Mucosa of descending colon (tissue), 3 donors: ENCODE results near the gene TAMALIN. TPM values are rescaled to one million over a fixed set of nuclear protein-coding genes. Genes with fewer than 3 reads are reported as not detected.

Experiments
- ATAC-seq: fragments of 200-7000 bp; cut with Tn5 transposase; one replicate; pipeline ENCODE4 v1.9.1; 2020; ENCODE audit warnings: mild to moderate bottlenecking, moderate library complexity
- DNase-seq, 3 donors: peaks; one replicate each; pipeline ENCODE4 v3.0.0-alpha.2; 2020
- H3K36me3 ChIP-seq: fragments of 200-600 bp; one replicate; pipeline ENCODE4 v1.8.0; 2021; ENCODE audit warnings: low read depth, mild to moderate bottlenecking
- H3K4me1 ChIP-seq: fragments of 200-600 bp; one replicate; pipeline ENCODE4 v1.8.0; 2021; ENCODE audit warnings: low read depth, mild to moderate bottlenecking
- H3K4me3 ChIP-seq: fragments of 200-600 bp; one replicate; pipeline ENCODE4 v1.8.0; 2021; ENCODE audit warnings: mild to moderate bottlenecking
- H3K9me3 ChIP-seq: fragments of 200-600 bp; one replicate; pipeline ENCODE4 v1.8.0; 2021; ENCODE audit warnings: mild to moderate bottlenecking
- CTCF ChIP-seq: fragments of 200-600 bp; IDR thresholded peaks from one replicate; pipeline ENCODE4 v1.8.0; 2022; ENCODE audit warnings: antibody characterized with exemption, mild to moderate bottlenecking
- intact Hi-C, 2 donors: fragments of 100-400 bp; cut with DNase I in 1 of 2; cut with micrococcal nuclease in 1 of 2; formaldehyde crosslinking; loops; one replicate each; pipeline versions ENCODE4 v1.11.0 to v1.11.1; 2022; cut with DNase I, micrococcal nuclease
- total RNA-seq, 3 donors: library from RNA; stranded (reverse); fragmentation: NEBNext Ultra II Directional in 2 of 3; extraction: Animal tissue kit (Norgen Biotek cat#: 25700) in 2 of 3; gene quantifications; one replicate each; pipeline versions ENCODE4 v1.2.1 to v1.2.4, GENCODE V29; 2021 to 2023
- donor health status: DM: no; HTN: no; CAD: no; lungs with moderate emphysema.
- donor health status: DM: no; HTN: no; CAD: no.
- donor health status: DM: no; HTN: yes; CAD: no.

TAMALIN gene
- total RNA-seq, 3 donors from 2014 or later: 9.4 to 19.6 (median 13.8) TPM

DNA sequence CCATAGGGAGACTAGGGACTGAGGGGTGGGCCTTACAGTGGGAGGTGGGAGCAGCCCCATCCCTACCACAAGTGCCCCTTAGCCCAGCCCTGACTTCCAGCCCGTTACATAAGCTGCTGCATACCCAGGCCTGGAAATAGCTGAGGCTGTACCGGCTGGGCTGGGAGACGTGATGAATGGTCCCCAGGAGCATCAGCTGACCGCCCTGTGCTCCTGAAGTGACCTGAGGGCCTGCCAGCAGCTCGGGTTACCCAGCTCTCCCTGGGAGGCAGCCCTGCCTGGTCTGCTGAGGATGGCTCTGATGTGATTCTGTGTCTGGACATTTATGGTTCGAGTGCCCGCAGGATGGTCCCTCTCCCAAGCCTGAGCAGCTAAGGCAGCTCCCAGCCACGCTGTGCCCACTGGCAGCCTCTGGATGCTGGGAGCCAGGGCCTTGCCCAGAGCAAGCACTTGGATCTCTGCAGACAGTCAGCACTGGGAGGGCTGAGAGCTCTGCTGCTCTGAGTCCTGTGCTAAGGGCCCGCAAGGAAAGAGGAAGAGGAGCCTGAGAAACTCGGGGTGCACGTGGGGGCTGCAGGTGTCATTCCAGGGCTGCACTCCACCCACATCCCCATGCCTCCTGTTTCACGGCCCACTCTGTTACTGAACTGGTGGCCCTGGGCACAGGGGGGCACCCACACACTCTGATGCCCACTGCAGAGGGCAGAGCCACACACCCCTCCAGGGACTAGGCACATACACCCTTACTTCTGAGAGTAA, 20.5 kb downstream of the TAMALIN start:
- no peak overlapping the region for H3K4me3 ChIP-seq
- no peaks in the 10 kb centered on the region for H3K36me3 ChIP-seq
- ATAC-seq (no peak), DNase-seq (no peak)
- no peaks in the 10 kb centered on the region for H3K9me3 ChIP-seq
- H3K4me1 ChIP-seq: peaks cover 23% of the 10 kb centered on the region
- TF ChIP-seq CTCF: no peak
- intact Hi-C loops: loop anchor here (5.0 kb wide), 1 partner anchor 55 kb away; no protein-coding TSS in a partner anchor

- intact Hi-C loops: loop anchor here (5.0 kb wide), 1 partner anchor 53 kb away; no protein-coding TSS in a partner anchor
- Histone ChIP-seq H3K4me3 (no peak overlapping the region), H3K9me3 (no peaks in the 10 kb centered on the region), H3K36me3 (no peaks in the 10 kb centered on the region), H3K4me1 (peaks cover 26% of the 10 kb centered on the region)
- ATAC-seq (no peak), DNase-seq (no peak)
- TF ChIP-seq CTCF: no peak
These were observed 22.9 kb downstream of the TAMALIN start for GRCh38 chr12:52029685-52030084.

DNA sequence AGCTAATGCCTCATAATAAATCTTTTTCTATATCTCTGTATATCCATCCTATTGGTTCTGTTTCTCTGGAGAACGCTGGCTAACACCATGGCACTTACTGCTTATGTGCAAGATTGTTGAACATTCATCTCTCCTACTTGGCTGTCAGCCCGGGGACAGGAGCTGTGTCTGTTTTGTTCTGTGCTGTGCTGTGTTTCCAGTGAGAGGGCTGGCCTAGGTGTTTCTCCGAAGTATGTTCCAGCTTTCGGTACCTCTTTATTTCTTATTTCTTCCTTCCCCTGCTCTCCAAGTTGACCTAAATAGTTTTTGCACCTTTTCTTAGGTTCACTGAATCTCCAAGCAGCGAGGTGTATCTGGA, 25.7 kb downstream of the TAMALIN start:
- H3K4me1 ChIP-seq: peaks cover 20% of the 10 kb centered on the region
- ATAC-seq: peak; percentile 37
- H3K9me3 ChIP-seq: no peaks in the 10 kb centered on the region
- peak in 1 of 3 donors; percentile 81 for DNase-seq
- H3K4me3 ChIP-seq: no peak overlapping the region
- TF ChIP-seq CTCF: no peak
- intact Hi-C loops: no loop called here
- no peaks in the 10 kb centered on the region for H3K36me3 ChIP-seq

- H3K36me3 ChIP-seq: no peaks in the 10 kb centered on the region
- H3K4me3 ChIP-seq: no peak overlapping the region
- H3K9me3 ChIP-seq: no peaks in the 10 kb centered on the region
- DNase-seq: peak; percentile 97 to 99 (median 97)
- peaks cover 23% of the 10 kb centered on the region for H3K4me1 ChIP-seq
- intact Hi-C loops: no loop called here
- peak; percentile 94 for ATAC-seq
- no peak for TF ChIP-seq CTCF
These were observed 26.2 kb downstream of the TAMALIN start for GRCh38 chr12:52032804-52033445.

- no peak for TF ChIP-seq CTCF
- Histone ChIP-seq H3K9me3 (no peaks in the 10 kb centered on the region), H3K36me3 (no peaks in the 10 kb centered on the region), H3K4me1 (peaks cover 23% of the 10 kb centered on the region), H3K4me3 (no peak overlapping the region)
- DNase-seq (no peak), ATAC-seq (no peak)
- intact Hi-C loops: no loop called here
These were observed 26.8 kb downstream of the TAMALIN start for GRCh38 chr12:52033446-52034140.
